SU-DHL-6 (cell line): ENCODE measurements around the gene LCMT2.

Source experiments
- EZH2phosphoT487 ChIP-seq: fragments of 200-600 bp; sonication (generic), shearing (Covaris generic); conservative IDR thresholded peaks from 2 replicates; pipeline ENCODE4 v1.6.1; 2018; ENCODE audit warnings: mild to moderate bottlenecking, antibody characterized with exemption, low read length, moderate library complexity, mixed read lengths
- TF ChIP-seq, protein P1 (sequence below): fragments of 200-600 bp; sonication (generic); IDR thresholded peaks from one replicate; pipeline ENCODE4 v1.5.1; 2017; ENCODE audit warnings: antibody characterized with exemption, mild to moderate bottlenecking, low read length, moderate library complexity; ENCODE audit not compliant: insufficient read depth, poor library complexity, severe bottlenecking

DNA sequence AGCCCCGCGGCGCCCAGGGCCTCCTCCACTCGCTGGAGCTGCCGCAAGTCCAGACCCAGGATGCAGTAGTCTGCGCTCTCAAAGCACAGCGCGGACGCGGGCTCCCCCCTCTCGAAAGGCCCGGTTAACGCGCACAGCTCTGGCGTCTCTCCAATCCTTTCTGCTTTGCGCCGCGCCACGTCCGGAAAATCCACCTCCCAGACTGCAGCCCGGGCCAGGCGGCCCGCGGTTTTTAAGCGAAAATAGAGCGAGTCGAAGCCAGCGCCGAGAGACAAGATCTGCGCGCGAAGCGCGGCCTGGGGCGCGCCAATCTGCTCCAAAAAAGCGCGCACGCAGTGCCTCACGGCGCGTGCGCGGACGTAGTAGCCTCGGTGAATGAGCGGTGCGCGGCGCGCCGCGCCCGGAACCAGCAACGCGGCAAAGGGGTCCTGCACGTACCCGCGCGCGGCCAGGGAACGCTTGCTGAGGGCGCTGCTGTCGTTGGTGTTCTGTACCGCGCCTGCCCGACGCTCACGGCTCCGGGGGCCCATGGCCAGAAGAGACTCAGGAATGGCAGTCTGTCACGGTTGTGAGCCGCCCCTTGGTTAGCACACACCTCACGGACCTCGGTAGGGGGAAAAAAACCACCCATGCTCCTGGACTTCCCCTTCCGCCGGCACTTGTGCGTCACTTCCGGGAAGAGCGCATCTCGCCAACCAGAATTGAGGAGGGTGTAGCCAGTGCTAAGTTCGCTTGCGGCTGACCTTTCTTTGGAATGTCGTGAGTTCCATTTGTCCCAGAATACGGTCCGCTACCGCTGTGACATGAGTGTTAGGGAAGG lies at the start of gene LCMT2:
- TF ChIP-seq, protein P1, sequence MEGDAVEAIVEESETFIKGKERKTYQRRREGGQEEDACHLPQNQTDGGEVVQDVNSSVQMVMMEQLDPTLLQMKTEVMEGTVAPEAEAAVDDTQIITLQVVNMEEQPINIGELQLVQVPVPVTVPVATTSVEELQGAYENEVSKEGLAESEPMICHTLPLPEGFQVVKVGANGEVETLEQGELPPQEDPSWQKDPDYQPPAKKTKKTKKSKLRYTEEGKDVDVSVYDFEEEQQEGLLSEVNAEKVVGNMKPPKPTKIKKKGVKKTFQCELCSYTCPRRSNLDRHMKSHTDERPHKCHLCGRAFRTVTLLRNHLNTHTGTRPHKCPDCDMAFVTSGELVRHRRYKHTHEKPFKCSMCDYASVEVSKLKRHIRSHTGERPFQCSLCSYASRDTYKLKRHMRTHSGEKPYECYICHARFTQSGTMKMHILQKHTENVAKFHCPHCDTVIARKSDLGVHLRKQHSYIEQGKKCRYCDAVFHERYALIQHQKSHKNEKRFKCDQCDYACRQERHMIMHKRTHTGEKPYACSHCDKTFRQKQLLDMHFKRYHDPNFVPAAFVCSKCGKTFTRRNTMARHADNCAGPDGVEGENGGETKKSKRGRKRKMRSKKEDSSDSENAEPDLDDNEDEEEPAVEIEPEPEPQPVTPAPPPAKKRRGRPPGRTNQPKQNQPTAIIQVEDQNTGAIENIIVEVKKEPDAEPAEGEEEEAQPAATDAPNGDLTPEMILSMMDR = no peak
- no peak for TF ChIP-seq EZH2phosphoT487
